Activated CD8-positive, alpha-beta T cell treated with anti-CD3 and anti-CD28 coated beads for 36 hours (primary cell): Measurements from ENCODE around the gene SHISA9. TPM values are rescaled to one million over a fixed set of nuclear protein-coding genes. Genes with fewer than 3 reads are reported as not detected.

Source experiments
- ATAC-seq: fragments of 200-7000 bp; cut with Tn5 transposase; one replicate; pipeline ENCODE4 v1.10.0; 2021; ENCODE audit warnings: mild to moderate bottlenecking, moderate library complexity
- CTCF ChIA-PET: fragments of 350-600 bp; sonication (Branson Sonifier 250); formaldehyde crosslinking; loops from one replicate; lab custom pipeline; 2021; ENCODE audit warnings: antibody characterized with exemption; lab: Charles Lee
- POLR2A ChIA-PET: fragments of 350-600 bp; sonication (Branson Sonifier 250); formaldehyde crosslinking; loops from one replicate; lab custom pipeline; 2021; ENCODE audit warnings: antibody characterized with exemption; lab: Charles Lee
- DNase-seq: peaks from one replicate; pipeline ENCODE4 v3.0.0-alpha.2; 2020
- H3K27ac Mint-ChIP-seq: one replicate; pipeline ENCODE4 v1.8.0; 2021; ENCODE audit warnings: mild to moderate bottlenecking, mixed read lengths
- H3K27me3 Mint-ChIP-seq: one replicate; pipeline ENCODE4 v1.8.0; 2021; ENCODE audit warnings: mixed read lengths
- H3K36me3 Mint-ChIP-seq: one replicate; pipeline ENCODE4 v1.8.0; 2021; ENCODE audit warnings: low read depth, mixed read lengths
- H3K4me1 Mint-ChIP-seq: one replicate; pipeline ENCODE4 v1.8.0; 2021; ENCODE audit warnings: low read depth, mixed read lengths
- H3K4me3 Mint-ChIP-seq: one replicate; pipeline ENCODE4 v1.8.0; 2021; ENCODE audit warnings: mild to moderate bottlenecking, moderate library complexity, mixed read lengths
- H3K9me3 Mint-ChIP-seq: one replicate; pipeline ENCODE4 v1.8.0; 2021; ENCODE audit warnings: mixed read lengths
- CTCF ChIP-seq: fragments of 200-600 bp; IDR thresholded peaks from one replicate; pipeline ENCODE4 v1.8.0; 2022; ENCODE audit warnings: antibody characterized with exemption, mild to moderate bottlenecking
- intact Hi-C: fragments of 100-400 bp; cut with micrococcal nuclease; formaldehyde crosslinking; loops from one replicate; pipeline ENCODE4 v1.10.0; 2022
- total RNA-seq, 2 experiments: library from RNA; stranded (reverse); gene quantifications; one replicate each; pipeline ENCODE4 v1.2.3, GENCODE V29; 2021

Gene SHISA9
- total RNA-seq, 2 experiments from 2014 or later, result not detected

GRCh38 chr16:13055480-13055879, 154.1 kb downstream of the SHISA9 start:
- ATAC-seq, result no peak
- H3K4me3 Mint-ChIP-seq, result no peak overlapping the region
- no peak overlapping the region for H3K27ac Mint-ChIP-seq
- CTCF ChIA-PET, result no interaction called here
- no peaks in the 10 kb centered on the region for H3K36me3 Mint-ChIP-seq
- H3K9me3 Mint-ChIP-seq, result peaks cover 12% of the 10 kb centered on the region
- intact Hi-C loops, result no loop called here
- POLR2A ChIA-PET, result no interaction called here
- no peak for DNase-seq
- no peak for TF ChIP-seq CTCF
- no peaks in the 10 kb centered on the region for H3K4me1 Mint-ChIP-seq
- H3K27me3 Mint-ChIP-seq, result no peaks in the 10 kb centered on the region

- intact Hi-C loops, result no loop called here
- ATAC-seq (no peak), DNase-seq (no peak)
- no peak overlapping the region for H3K27ac Mint-ChIP-seq
- CTCF ChIA-PET, result no interaction called here
- TF ChIP-seq CTCF, result no peak
- no peaks in the 10 kb centered on the region for H3K27me3 Mint-ChIP-seq
- H3K4me3 Mint-ChIP-seq, result no peak overlapping the region
- no peaks in the 10 kb centered on the region for H3K4me1 Mint-ChIP-seq
- peaks cover 7% of the 10 kb centered on the region for H3K9me3 Mint-ChIP-seq
- POLR2A ChIA-PET, result no interaction called here
- no peaks in the 10 kb centered on the region for H3K36me3 Mint-ChIP-seq
Measured at GRCh38 chr16:13056607-13057006, 155.2 kb downstream of the SHISA9 start.

GRCh38 chr16:13060932-13061331, 159.5 kb downstream of the SHISA9 start:
- ATAC-seq (no peak), DNase-seq (no peak)
- Mint-ChIP-seq H3K4me1 (no peaks in the 10 kb centered on the region), H3K36me3 (no peaks in the 10 kb centered on the region), H3K27me3 (no peaks in the 10 kb centered on the region), H3K27ac (no peak overlapping the region), H3K4me3 (no peak overlapping the region), H3K9me3 (peaks cover under 1% of the 10 kb centered on the region)
- ChIA-PET POLR2A (no interaction called here), CTCF (no interaction called here)
- no peak for TF ChIP-seq CTCF
- intact Hi-C loops, result no loop called here

- POLR2A ChIA-PET, result no interaction called here
- H3K9me3 Mint-ChIP-seq, result peaks cover 3% of the 10 kb centered on the region
- no peak overlapping the region for H3K4me3 Mint-ChIP-seq
- intact Hi-C loops, result no loop called here
- ATAC-seq (no peak), DNase-seq (no peak)
- no peak overlapping the region for H3K27ac Mint-ChIP-seq
- CTCF ChIA-PET, result no interaction called here
- H3K4me1 Mint-ChIP-seq, result no peaks in the 10 kb centered on the region
- TF ChIP-seq CTCF, result no peak
- H3K36me3 Mint-ChIP-seq, result no peaks in the 10 kb centered on the region
- H3K27me3 Mint-ChIP-seq, result no peaks in the 10 kb centered on the region
Measured at GRCh38 chr16:13061691-13062090, 160.3 kb downstream of the SHISA9 start.

- CTCF ChIA-PET, result no interaction called here
- intact Hi-C loops, result no loop called here
- no peak for TF ChIP-seq CTCF
- Mint-ChIP-seq H3K27ac (no peak overlapping the region), H3K9me3 (peaks cover 3% of the 10 kb centered on the region), H3K4me1 (no peaks in the 10 kb centered on the region), H3K36me3 (no peaks in the 10 kb centered on the region), H3K27me3 (no peaks in the 10 kb centered on the region), H3K4me3 (no peak overlapping the region)
- no peak for DNase-seq
- no peak for ATAC-seq
- POLR2A ChIA-PET, result no interaction called here
Measured at GRCh38 chr16:13062219-13062618, 160.8 kb downstream of the SHISA9 start.
